Measurements from ENCODE around the gene CAST.

Gene CAST

DNA sequence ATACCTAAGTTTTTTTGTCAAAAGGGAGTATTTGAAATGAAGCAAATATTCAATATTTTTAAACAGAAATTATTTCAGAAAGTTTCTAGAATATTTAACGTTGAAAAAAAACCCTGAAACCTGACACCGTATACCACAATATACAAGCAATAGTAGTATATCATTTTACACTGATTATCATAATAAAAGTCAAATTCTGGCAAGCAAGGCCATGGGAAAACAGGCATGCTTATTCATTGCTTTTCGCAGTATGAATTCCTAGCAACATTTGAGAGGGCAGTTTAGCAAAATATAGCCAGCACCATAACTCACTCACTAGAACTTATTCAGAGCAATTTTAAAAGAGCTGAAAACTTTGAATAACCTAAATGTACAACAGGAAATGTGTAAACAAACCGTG, 99.4 kb downstream of the CAST start:
- CTCF ChIA-PET = interaction anchor here (0.5 to 1.3 kb wide), 3 partner anchors 12 to 59 kb away, joined by 3 to 4 read pairs (median 3); no protein-coding TSS in a partner anchor
- POLR2A ChIA-PET (ENCODE audit: low non-redundant PET) = no interaction called here
- no peak overlapping the region for H3K27ac ChIP-seq
- TF ChIP-seq, protein P1, sequence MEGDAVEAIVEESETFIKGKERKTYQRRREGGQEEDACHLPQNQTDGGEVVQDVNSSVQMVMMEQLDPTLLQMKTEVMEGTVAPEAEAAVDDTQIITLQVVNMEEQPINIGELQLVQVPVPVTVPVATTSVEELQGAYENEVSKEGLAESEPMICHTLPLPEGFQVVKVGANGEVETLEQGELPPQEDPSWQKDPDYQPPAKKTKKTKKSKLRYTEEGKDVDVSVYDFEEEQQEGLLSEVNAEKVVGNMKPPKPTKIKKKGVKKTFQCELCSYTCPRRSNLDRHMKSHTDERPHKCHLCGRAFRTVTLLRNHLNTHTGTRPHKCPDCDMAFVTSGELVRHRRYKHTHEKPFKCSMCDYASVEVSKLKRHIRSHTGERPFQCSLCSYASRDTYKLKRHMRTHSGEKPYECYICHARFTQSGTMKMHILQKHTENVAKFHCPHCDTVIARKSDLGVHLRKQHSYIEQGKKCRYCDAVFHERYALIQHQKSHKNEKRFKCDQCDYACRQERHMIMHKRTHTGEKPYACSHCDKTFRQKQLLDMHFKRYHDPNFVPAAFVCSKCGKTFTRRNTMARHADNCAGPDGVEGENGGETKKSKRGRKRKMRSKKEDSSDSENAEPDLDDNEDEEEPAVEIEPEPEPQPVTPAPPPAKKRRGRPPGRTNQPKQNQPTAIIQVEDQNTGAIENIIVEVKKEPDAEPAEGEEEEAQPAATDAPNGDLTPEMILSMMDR (conservative IDR thresholded peaks at IDR 0.05; ENCODE audit: low read depth) = no peak
- DNase-seq (ENCODE audit: low spot score) = no peak

DNA sequence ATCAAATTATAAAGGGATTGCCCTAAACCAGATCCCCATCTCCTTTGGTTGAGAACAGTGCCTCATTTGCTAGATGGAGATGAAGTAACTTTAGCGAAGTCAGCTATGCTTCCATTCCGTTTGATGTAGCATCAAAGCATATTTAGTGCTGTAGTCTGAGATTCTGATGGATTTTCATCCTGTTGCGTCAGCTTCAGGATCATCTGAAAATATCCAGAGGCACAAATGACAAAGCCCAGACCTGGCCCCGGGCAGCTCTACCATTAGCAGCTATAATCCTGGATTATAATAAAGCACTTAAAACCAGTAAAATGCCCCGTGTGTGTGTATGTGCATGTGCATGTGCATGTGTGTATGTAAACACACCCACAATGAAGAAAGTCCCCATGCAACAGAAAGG, 100.8 kb downstream of the CAST start:
- ChIA-PET POLR2A (ENCODE audit: low non-redundant PET) (no interaction called here), CTCF (interaction anchor here (0.6 to 1.6 kb wide), 6 partner anchors 11 to 932 kb away, joined by 3 to 8 read pairs (median 3); no protein-coding TSS in a partner anchor)
- no peak overlapping the region for H3K27ac ChIP-seq
- DNase-seq (ENCODE audit: low spot score) = no peak
- TF ChIP-seq, protein P1 (conservative IDR thresholded peaks at IDR 0.05; ENCODE audit: low read depth) = no peak

DNA sequence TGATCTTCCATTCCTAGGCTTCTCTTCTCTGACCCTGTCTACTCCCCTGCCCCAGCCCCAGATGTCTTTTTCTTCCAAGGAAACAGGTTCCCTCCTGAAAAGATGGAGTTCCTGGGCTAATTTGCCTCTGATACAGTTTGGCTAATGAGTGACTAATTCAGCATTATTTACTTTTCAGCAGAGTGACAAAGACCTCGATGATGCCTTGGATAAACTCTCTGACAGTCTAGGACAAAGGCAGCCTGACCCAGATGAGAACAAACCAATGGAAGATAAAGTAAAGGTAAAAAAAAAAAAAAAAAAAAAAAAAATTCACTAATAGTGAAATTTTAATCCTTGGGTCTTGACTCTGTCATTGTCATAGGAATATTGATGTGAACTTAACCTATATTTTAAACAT, 102.9 kb downstream of the CAST start:
- ChIA-PET CTCF (interaction anchor here (1.2 kb wide), 1 partner anchor 13 kb away, joined by 3 read pairs; no protein-coding TSS in a partner anchor), POLR2A (ENCODE audit: low non-redundant PET) (no interaction called here)
- H3K27ac ChIP-seq = no peak overlapping the region
- TF ChIP-seq, protein P1 (conservative IDR thresholded peaks at IDR 0.05; ENCODE audit: low read depth) = no peak
- DNase-seq (ENCODE audit: low spot score) = no peak

DNA sequence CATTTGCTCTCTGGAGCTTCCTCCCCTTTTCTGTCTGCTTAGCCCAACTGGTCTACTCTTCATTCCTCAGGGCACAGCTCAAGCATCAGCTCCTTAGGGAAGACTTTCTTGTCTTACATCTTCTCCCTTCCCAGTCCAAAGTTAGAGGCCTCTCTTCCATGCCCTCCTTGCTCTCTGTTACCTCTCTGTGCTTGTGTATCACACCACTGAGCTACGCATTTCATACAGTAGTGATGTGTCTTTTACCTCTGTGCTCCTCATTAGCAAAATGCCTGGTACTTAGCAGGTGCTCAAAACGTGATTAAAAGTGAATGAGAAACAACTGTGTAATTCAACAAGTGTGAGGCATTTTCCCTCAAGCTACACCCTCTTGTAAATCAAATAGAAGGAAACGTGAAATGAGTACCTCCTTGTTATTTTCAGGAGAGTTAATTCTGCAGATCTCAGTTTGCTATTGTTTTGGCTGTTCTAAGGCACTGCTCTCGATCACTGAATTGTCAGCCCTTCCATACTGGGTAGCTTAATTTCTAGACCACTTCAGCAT, 106.6 kb downstream of the CAST start:
- no peak for DNase-seq (ENCODE audit: low spot score)
- H3K27ac ChIP-seq = no peak overlapping the region
- POLR2A ChIA-PET (ENCODE audit: low non-redundant PET) = interaction anchor here (0.5 kb wide), 1 partner anchor 40 kb away, joined by 3 read pairs; no protein-coding TSS in a partner anchor
- CTCF ChIA-PET = interaction anchor here (0.7 to 1.1 kb wide), 2 partner anchors 17 to 876 kb away, joined by 4 to 5 read pairs; no protein-coding TSS in a partner anchor
- TF ChIP-seq, protein P1 (conservative IDR thresholded peaks at IDR 0.05; ENCODE audit: low read depth) = no peak

DNA sequence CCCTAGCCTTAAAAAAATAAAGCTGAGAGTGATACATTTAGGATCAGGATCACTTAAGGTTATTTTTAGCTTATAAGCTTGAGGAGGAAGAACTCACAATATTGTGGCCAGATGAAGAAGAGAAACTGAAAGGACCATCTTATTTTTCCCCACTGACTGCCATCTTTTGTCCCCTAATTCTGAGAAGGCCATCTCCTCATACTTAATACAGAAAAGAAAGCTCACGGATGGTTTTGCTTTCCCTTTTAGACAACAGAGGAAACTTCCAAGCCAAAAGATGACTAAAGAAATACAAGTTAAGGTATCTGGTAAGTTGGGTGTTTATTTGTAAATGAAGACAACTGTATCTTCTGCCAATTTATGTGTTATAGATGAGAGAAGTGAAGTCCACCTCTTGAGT, 109.2 kb downstream of the CAST start:
- TF ChIP-seq, protein P1 (conservative IDR thresholded peaks at IDR 0.05; ENCODE audit: low read depth) = no peak
- POLR2A ChIA-PET (ENCODE audit: low non-redundant PET) = no interaction called here
- no peak overlapping the region for H3K27ac ChIP-seq
- CTCF ChIA-PET = interaction anchor here (0.9 to 1.3 kb wide), 3 partner anchors 19 to 391 kb away, joined by 3 read pairs; no protein-coding TSS in a partner anchor
- DNase-seq (ENCODE audit: low spot score) = no peak

DNA sequence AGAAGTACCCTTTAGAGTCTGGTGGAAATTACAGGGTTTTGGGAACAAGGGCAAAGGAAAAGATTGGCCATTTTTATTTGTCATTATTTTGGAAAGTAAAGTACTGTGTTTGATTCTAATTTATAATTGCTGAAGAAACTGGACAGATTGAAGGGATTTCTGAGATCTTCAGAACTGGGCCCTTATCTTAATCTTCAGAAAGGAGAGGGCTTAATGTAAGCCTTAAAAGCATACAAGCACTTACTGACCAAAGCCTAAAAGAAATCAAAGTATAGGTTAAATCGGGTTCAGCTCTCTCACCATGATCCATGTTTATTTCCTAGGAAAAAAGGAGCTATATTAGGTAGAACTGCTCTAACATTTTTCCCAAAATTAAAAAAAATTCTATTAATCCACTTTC, 109.9 kb downstream of the CAST start:
- CTCF ChIA-PET = interaction anchor here (0.6 to 1.4 kb wide), 4 partner anchors 34 to 390 kb away, joined by 3 to 7 read pairs (median 4); no protein-coding TSS in a partner anchor
- POLR2A ChIA-PET (ENCODE audit: low non-redundant PET) = no interaction called here
- no peak for DNase-seq (ENCODE audit: low spot score)
- TF ChIP-seq, protein P1 (conservative IDR thresholded peaks at IDR 0.05; ENCODE audit: low read depth) = no peak
- H3K27ac ChIP-seq = no peak overlapping the region

All from RWPE1 (cell line).